ENCODE measurements around the gene SLBP. TPM values are rescaled to one million over a fixed set of nuclear protein-coding genes. Genes with fewer than 3 reads are reported as not detected.

The SLBP gene
- total RNA-seq, 1 donor from 2014 or later, result 13.7 TPM

DNA sequence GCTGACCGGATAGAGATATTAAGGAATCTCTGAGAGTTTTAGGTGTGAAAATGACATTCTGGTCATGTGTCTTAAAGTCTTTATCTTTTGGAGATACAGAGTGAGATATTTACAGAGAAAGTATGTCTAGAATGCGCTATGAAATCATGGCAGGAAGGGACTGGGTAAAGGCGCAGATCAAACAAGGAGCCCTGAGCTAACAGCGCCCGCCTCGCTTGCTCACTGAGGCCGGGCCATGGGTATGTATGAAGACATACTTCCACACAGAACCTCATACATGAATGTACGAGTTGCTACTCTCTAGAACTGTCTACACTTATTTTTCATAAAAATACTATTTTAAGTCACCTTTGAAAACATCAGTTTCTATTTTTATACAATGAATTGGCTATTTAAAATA is 48.0 kb downstream of the SLBP start:
- no peak for DNase-seq (ENCODE audit: missing footprints)
- intact Hi-C loops (cut with DNase I), result no loop called here
- ATAC-seq, result no peak

- DNase-seq (ENCODE audit: missing footprints), result peak; percentile 42
- no peak for ATAC-seq
Observed at GRCh38 chr4:1663549-1663948, 48.6 kb downstream of the SLBP start.

DNA sequence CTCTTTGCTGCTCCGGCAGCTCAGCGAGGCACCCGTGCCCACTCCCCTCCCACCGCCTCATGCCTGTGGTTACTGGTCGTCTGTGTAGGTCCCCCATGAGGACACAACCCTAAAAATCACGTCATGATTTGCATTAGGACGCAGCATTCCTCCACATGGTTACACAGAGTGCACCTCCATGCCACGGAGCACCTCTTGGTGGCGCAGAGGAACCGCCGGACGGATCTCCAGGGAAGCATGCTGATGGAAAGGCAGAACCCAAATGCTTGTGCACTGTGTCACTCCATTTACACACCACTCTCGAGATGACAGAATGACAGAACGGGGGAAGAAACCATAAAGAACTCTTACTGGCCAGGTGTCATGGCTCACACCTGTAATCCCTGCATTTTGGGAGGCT is 50.4 kb downstream of the SLBP start:
- intact Hi-C loops (cut with DNase I), result no loop called here
- DNase-seq (ENCODE audit: missing footprints) (no peak), ATAC-seq (no peak)

More at GRCh38 chr4:1663549-1663948, 48.6 kb downstream of the SLBP start:
- intact Hi-C loops (cut with DNase I), result no loop called here

- DNase-seq (ENCODE audit: missing footprints), result peak; percentile 60
- ATAC-seq, result no peak
- intact Hi-C loops (cut with DNase I), result no loop called here
Observed at GRCh38 chr4:1660948-1661677, 51.0 kb downstream of the SLBP start.

DNA sequence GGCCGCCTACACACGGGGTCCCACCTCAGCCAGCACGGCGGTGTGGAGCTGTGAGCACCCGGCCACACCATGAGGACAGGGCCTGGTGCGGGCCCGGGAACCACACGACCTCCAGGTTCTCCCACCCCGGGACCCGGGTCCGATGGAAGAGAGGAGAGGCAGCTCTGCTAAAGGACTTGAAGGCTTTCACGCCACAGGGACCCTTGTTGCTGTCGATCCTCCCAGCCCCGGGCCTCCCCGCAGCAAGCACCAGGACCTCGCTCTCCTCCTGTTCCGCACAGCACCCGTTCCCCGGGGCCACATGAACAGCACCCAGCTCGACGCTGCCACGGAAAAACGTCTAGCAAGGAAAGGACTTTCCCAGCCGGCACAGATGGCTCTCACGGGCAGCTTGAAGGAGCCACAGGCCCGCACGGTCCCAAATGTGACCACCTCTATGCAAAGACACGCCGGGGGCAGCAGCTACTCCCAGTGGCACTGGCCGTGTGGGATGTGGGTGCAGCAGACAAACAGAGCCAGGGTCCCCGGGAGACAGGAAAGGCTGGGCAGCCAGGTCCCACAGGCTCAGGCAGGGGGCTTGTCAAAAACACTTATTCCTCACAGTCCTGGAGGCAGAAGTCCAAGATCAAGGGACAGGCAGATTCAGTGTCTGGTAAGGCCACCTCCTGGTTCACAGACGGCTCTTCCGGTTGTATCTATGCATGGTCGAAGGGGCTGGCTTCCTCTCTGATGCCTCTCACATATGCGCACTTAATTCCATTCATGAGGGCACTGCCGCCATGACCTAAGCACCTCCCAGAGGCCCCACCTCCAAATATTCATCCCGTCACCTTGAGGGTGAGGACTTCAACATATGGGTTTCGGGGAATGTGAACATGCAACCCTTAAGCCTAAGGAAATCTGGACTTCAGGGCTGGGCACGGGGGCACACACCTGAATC is 52.7 kb downstream of the SLBP start:
- ATAC-seq (no peak), DNase-seq (ENCODE audit: missing footprints) (peak; percentile 57)
- intact Hi-C loops (cut with DNase I), result no loop called here

DNA sequence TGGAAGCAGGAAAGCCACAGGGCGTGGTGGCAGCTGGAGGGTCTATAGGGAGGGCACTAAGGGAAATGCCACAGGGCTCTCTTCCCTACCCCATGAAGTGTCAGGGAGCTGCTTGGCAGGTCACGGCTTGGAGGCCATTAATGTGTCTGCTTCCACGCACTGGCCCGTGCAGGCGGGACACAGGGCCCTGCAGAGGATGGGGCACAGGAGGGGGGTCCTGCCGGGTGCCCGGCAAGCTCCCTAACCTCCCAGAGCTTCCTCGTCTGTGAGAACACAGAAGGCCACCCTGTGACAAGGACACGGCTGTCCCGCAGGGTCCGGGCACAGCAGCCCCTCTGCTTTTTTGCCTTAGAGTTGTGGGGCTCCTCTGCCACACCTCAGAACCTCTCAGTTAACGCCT is 53.5 kb downstream of the SLBP start:
- DNase-seq (ENCODE audit: missing footprints), result peak; percentile 23
- intact Hi-C loops (cut with DNase I), result no loop called here

GRCh38 chr4:1658146-1658545 is 54.0 kb downstream of the SLBP start:
- DNase-seq (ENCODE audit: missing footprints) (peak; percentile 40), ATAC-seq (no peak)
- intact Hi-C loops (cut with DNase I), result no loop called here

More for the DNA sequence above, 53.5 kb downstream of the SLBP start:
- no peak for ATAC-seq

- intact Hi-C loops (cut with DNase I), result no loop called here
- no peak for ATAC-seq
- no peak for DNase-seq (ENCODE audit: missing footprints)
Observed at GRCh38 chr4:1656986-1657385, 55.1 kb downstream of the SLBP start.

- intact Hi-C loops (cut with DNase I), result no loop called here
- ATAC-seq (no peak), DNase-seq (ENCODE audit: missing footprints) (peak; percentile 68)
Observed at GRCh38 chr4:1656132-1656531, 56.0 kb downstream of the SLBP start.

- intact Hi-C loops (cut with DNase I), result no loop called here
Observed at GRCh38 chr4:1655676-1656075, 56.4 kb downstream of the SLBP start.

GRCh38 chr4:1655081-1655480 is 57.0 kb downstream of the SLBP start:
- intact Hi-C loops (cut with DNase I), result no loop called here

More at GRCh38 chr4:1655676-1656075, 56.4 kb downstream of the SLBP start:
- DNase-seq (ENCODE audit: missing footprints) (peak; percentile 64), ATAC-seq (no peak)

GRCh38 chr4:1654216-1654955 is 57.7 kb downstream of the SLBP start:
- ATAC-seq (no peak), DNase-seq (ENCODE audit: missing footprints) (peak; percentile 63)
- intact Hi-C loops (cut with DNase I), result no loop called here

More at GRCh38 chr4:1655081-1655480, 57.0 kb downstream of the SLBP start:
- peak; percentile 57 for DNase-seq (ENCODE audit: missing footprints)
- ATAC-seq, result no peak

GRCh38 chr4:1653776-1654175 is 58.3 kb downstream of the SLBP start:
- ATAC-seq (no peak), DNase-seq (ENCODE audit: missing footprints) (peak; percentile 53)
- intact Hi-C loops (cut with DNase I), result no loop called here

GRCh38 chr4:1652088-1652487 is 60.0 kb downstream of the SLBP start:
- no peak for ATAC-seq
- DNase-seq (ENCODE audit: missing footprints), result no peak
- intact Hi-C loops (cut with DNase I), result no loop called here

DNA sequence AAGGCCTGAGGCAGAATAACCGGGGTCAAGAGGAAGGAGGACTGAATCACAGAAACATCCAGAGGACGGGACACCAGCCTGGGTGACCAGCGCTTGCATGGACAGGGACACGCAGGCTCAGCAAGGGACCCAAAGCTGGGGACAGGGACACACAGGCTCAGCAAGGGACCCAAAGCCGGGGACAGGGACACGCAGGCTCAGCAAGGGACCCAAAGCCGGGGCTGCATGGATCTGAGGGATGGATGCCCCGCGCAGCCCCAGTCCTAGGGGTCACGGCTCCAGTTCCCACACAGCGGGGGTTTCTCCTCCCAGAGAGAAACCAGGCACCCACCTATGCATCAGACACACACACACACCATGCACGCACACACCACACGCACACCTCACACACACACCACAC is 60.5 kb downstream of the SLBP start:
- ATAC-seq, result no peak
- no peak for DNase-seq (ENCODE audit: missing footprints)
- intact Hi-C loops (cut with DNase I), result no loop called here

- intact Hi-C loops (cut with DNase I), result no loop called here
- DNase-seq (ENCODE audit: missing footprints) (no peak), ATAC-seq (no peak)
Observed at GRCh38 chr4:1648962-1649361, 63.2 kb downstream of the SLBP start.

DNA sequence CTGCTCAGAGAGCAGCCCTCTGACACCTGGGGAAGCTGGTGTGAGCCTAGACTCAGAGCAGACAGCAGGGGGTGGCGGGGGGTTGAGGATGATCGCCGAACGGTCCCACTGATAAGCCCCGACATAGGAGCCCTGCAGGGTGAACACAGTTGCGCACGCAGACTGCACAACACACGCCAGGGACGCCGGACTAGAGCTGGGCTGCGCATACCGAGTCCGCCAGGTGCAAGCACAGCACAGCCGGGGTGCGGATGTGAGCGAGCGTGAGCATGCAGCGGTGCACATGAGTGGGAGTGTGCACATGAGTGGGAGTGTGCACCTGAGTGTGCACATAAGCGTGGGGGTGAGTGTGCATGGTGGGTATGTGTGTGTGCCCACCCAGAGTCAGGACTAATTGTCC is 64.7 kb downstream of the SLBP start:
- intact Hi-C loops (cut with DNase I), result no loop called here
- ATAC-seq (no peak), DNase-seq (ENCODE audit: missing footprints) (peak; percentile 37)

DNA sequence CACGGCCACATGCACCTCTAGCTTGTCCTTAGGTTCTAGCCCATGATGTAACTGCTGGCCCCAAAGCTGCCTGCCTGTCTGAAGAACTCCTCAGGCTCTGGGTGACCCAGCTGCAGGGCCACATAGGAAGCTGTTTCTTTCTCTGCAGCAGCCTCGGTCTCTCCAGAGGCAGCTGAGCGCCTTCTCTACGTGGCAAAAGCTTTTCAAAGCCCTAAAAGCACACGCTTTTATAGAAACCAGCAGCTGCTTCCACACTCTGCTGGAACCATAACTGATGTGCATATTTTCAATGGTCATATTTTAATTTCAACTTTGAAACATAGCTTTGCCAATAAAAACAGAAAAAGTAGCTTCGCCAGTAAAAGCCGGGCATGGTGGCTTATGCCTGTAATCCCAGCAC is 65.4 kb downstream of the SLBP start:
- intact Hi-C loops (cut with DNase I), result no loop called here
- ATAC-seq (no peak), DNase-seq (ENCODE audit: missing footprints) (no peak)
